Measurements from ENCODE around the gene RILP. TPM values are rescaled to one million over a fixed set of nuclear protein-coding genes. Genes with fewer than 3 reads are reported as not detected.

RILP gene
- total RNA-seq, 2 experiments from 2014 or later, result 1.3 to 1.5 TPM

DNA sequence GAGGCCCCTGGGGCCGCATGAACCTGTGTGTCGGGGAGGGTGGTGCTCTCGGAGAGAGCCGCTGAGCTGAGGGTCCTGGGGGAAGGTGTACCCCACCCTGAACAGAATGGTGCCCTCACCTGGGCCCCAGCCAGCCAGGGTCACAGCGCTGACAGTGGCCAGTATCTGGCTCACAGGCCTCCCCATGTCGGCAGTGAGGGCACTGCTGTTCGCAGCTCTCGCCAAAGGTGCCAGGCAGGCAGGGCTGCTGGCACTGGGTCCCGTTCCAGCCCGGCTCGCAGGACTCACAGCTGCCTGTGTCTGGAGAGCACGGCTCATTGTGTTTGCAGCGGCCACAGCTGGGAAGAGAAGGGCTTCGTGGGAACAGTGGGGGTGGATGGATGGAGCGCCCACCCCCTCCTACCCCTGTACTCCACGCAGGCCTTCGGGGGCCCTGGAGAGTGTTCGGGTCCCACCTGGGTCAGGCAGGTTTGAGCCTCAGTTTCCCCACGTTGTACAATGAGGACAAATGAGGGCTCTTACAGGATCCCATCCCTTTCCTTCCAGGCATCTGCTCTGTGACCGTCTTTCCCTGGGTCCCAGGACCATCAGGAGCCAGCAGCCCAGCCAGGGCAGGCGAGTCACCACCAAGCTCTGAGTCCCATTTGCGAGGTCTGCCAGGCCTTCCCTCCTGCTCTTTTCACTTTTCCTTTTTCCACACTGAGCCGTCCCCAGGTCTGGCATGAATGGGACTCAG, 9.2 kb downstream of the RILP start:
- Histone ChIP-seq H3K9me3 (ENCODE audit: control insufficient read depth in 1 of 2, insufficient read depth in 1 of 2, low read length in 2 of 2) (peaks cover 0 to 5% of the 10 kb centered on the region in 2 experiments), H3K4me1 (ENCODE audit: insufficient read depth, low read length) (peaks cover 18% of the 10 kb centered on the region), H3K27ac (ENCODE audit: low read depth in 1 of 2, low read length in 2 of 2) (no peak overlapping the region), H3K36me3 (ENCODE audit: insufficient read depth, low read length) (no peaks in the 10 kb centered on the region), H3K4me3 (ENCODE audit: low read length) (no peak overlapping the region), H3K27me3 (ENCODE audit: control insufficient read depth in 1 of 2, insufficient read depth in 2 of 2, low read length in 2 of 2) (no peaks in the 10 kb centered on the region)
- Mint-ChIP-seq H3K27ac (no peak overlapping the region), H3K36me3 (ENCODE audit: low read depth) (peaks cover 4% of the 10 kb centered on the region), H3K9me3 (no peaks in the 10 kb centered on the region), H3K4me3 (no peak overlapping the region), H3K4me1 (ENCODE audit: low read depth) (peaks cover 11% of the 10 kb centered on the region), H3K27me3 (no peaks in the 10 kb centered on the region)
- POLR2A ChIA-PET, result interaction anchor here (1.0 to 1.9 kb wide), 3 partner anchors 9 to 626 kb away, joined by 3 to 9 read pairs (median 3); partner anchors contain the start of gene RILP
- DNase-seq (peak in 1 of 14 experiments; percentile 47), ATAC-seq (ENCODE audit: poor library complexity) (no peak)
- TF ChIP-seq, protein P1, sequence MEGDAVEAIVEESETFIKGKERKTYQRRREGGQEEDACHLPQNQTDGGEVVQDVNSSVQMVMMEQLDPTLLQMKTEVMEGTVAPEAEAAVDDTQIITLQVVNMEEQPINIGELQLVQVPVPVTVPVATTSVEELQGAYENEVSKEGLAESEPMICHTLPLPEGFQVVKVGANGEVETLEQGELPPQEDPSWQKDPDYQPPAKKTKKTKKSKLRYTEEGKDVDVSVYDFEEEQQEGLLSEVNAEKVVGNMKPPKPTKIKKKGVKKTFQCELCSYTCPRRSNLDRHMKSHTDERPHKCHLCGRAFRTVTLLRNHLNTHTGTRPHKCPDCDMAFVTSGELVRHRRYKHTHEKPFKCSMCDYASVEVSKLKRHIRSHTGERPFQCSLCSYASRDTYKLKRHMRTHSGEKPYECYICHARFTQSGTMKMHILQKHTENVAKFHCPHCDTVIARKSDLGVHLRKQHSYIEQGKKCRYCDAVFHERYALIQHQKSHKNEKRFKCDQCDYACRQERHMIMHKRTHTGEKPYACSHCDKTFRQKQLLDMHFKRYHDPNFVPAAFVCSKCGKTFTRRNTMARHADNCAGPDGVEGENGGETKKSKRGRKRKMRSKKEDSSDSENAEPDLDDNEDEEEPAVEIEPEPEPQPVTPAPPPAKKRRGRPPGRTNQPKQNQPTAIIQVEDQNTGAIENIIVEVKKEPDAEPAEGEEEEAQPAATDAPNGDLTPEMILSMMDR (IDR thresholded peaks at IDR 0.05), result no peak
- intact Hi-C loops (cut with DNase I, micrococcal nuclease), result no loop called here
- CTCF ChIA-PET, result interaction anchor here (1.1 to 2.4 kb wide), 2 partner anchors 9 to 11 kb away, joined by 6 to 8 read pairs; partner anchors contain the start of gene RILP

DNA sequence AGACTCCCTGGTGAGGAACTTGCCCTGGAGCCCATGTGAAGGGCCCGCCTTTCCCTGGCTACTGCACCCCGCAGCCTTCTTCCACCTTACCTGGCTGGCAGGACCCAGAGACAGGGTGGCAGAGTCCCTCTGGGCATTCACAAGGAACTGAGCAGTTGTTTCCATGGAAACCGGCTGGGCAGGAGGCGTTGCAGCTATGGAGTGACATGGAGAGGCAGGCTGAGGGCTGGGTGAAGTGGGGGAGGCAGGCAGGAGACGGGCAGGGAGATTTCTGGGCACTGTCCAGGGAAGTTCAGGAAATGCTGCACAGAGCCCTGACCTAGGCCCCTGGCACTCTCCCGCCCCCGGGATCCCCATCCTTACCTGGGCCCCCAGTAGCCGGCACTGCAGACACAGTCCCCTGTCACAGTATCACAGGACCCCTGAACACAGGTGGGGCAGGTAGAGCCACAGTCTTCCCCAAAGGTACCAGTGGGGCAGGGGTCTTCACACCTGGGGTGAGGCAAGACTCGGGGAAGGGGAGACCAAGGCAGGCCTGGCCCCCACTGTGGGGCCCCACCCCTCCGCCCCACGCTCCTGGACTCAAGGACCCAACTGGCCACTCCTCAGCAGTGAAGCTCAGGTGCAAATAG, 10.0 kb downstream of the RILP start:
- CTCF ChIA-PET, result interaction anchor here (1.1 to 2.4 kb wide), 2 partner anchors 10 kb away, joined by 6 to 8 read pairs; partner anchors contain the start of gene RILP

DNA sequence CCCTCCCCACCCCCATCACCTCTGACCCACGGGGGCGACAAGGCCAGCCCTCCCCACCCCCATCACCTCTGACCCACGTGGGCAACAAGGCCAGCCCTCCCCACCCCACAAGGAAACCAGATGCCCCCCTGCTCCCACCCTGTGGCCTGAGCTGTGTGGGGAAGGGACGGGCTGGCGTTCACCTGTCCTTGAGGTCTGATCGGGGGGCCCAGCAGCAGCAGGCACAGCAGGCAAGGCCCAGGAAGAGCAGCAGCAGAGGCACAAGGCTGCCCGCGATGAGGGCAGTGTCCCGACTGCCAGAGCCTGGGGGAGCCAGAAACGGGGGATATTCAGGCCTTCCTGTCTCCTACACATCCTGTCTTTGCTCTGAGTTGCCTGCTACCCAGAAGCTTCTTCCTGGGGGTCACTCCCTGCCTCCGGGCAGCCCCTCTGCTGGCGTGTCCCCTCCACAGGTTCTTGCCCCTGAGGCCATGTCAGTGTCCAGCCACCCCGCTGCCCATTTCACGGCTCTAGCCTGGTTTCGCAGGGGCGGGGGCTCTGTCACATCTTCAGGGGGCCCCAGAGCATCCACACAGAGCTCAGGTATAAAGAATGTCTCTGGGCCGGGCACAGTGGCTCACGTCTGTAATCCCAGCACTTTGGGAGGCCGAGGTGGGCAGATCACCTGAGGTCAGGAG, 10.9 kb downstream of the RILP start:
- TF ChIP-seq, protein P1 (IDR thresholded peaks at IDR 0.05), result no peak
- Histone ChIP-seq H3K4me3 (ENCODE audit: low read length) (no peak overlapping the region), H3K4me1 (ENCODE audit: insufficient read depth, low read length) (peaks cover under 1% of the 10 kb centered on the region), H3K36me3 (ENCODE audit: insufficient read depth, low read length) (no peaks in the 10 kb centered on the region), H3K27me3 (ENCODE audit: control insufficient read depth in 1 of 2, insufficient read depth in 2 of 2, low read length in 2 of 2) (no peaks in the 10 kb centered on the region), H3K27ac (ENCODE audit: low read depth in 1 of 2, low read length in 2 of 2) (no peak overlapping the region), H3K9me3 (ENCODE audit: control insufficient read depth in 1 of 2, insufficient read depth in 1 of 2, low read length in 2 of 2) (peaks cover 0 to 5% of the 10 kb centered on the region in 2 experiments)
- Mint-ChIP-seq H3K36me3 (ENCODE audit: low read depth) (no peaks in the 10 kb centered on the region), H3K4me3 (no peak overlapping the region), H3K27ac (no peak overlapping the region), H3K9me3 (no peaks in the 10 kb centered on the region), H3K27me3 (no peaks in the 10 kb centered on the region), H3K4me1 (ENCODE audit: low read depth) (no peaks in the 10 kb centered on the region)
- CTCF ChIA-PET, result interaction anchor here (2.4 kb wide), 1 partner anchor 9 kb away, joined by 8 read pairs; no protein-coding TSS in a partner anchor
- POLR2A ChIA-PET, result interaction anchor here (1.4 kb wide), 1 partner anchor 9 kb away, joined by 4 read pairs; no protein-coding TSS in a partner anchor
- DNase-seq (no peak), ATAC-seq (ENCODE audit: poor library complexity) (no peak)
- intact Hi-C loops (cut with DNase I, micrococcal nuclease), result no loop called here

More for the DNA sequence above, 10.0 kb downstream of the RILP start:
- Histone ChIP-seq H3K4me1 (ENCODE audit: insufficient read depth, low read length) (peaks cover 10% of the 10 kb centered on the region), H3K36me3 (ENCODE audit: insufficient read depth, low read length) (no peaks in the 10 kb centered on the region), H3K27me3 (ENCODE audit: control insufficient read depth in 1 of 2, insufficient read depth in 2 of 2, low read length in 2 of 2) (no peaks in the 10 kb centered on the region), H3K9me3 (ENCODE audit: control insufficient read depth in 1 of 2, insufficient read depth in 1 of 2, low read length in 2 of 2) (peaks cover 0 to 5% of the 10 kb centered on the region in 2 experiments), H3K27ac (ENCODE audit: low read depth in 1 of 2, low read length in 2 of 2) (no peak overlapping the region), H3K4me3 (ENCODE audit: low read length) (no peak overlapping the region)
- peaks cover 7% of the 10 kb centered on the region for H3K4me1 Mint-ChIP-seq (ENCODE audit: low read depth)
- no peaks in the 10 kb centered on the region for H3K9me3 Mint-ChIP-seq
- no peak overlapping the region for H3K27ac Mint-ChIP-seq
- DNase-seq (no peak), ATAC-seq (ENCODE audit: poor library complexity) (no peak)
- no peaks in the 10 kb centered on the region for H3K27me3 Mint-ChIP-seq
- POLR2A ChIA-PET, result interaction anchor here (1.2 to 1.4 kb wide), 2 partner anchors 10 kb away, joined by 3 to 4 read pairs; partner anchors contain the start of gene RILP
- H3K36me3 Mint-ChIP-seq (ENCODE audit: low read depth), result peaks cover 4% of the 10 kb centered on the region
- TF ChIP-seq, protein P1 (IDR thresholded peaks at IDR 0.05), result no peak
- H3K4me3 Mint-ChIP-seq, result no peak overlapping the region
- intact Hi-C loops (cut with DNase I, micrococcal nuclease), result no loop called here
